Activated CD8-positive, alpha-beta T cell treated with anti-CD3 and anti-CD28 coated beads for 36 hours (primary cell): ENCODE data around the gene FURIN. TPM values are rescaled to one million over a fixed set of nuclear protein-coding genes. Genes with fewer than 3 reads are reported as not detected.

ENCODE experiments used
- ATAC-seq: fragments of 200-7000 bp; cut with Tn5 transposase; one replicate; pipeline ENCODE4 v1.10.0; 2021; ENCODE audit warnings: mild to moderate bottlenecking, moderate library complexity
- CTCF ChIA-PET: fragments of 350-600 bp; sonication (Branson Sonifier 250); formaldehyde crosslinking; loops from one replicate; lab custom pipeline; 2021; ENCODE audit warnings: antibody characterized with exemption; lab: Charles Lee
- POLR2A ChIA-PET: fragments of 350-600 bp; sonication (Branson Sonifier 250); formaldehyde crosslinking; loops from one replicate; lab custom pipeline; 2021; ENCODE audit warnings: antibody characterized with exemption; lab: Charles Lee
- DNase-seq: peaks from one replicate; pipeline ENCODE4 v3.0.0-alpha.2; 2020
- H3K27ac Mint-ChIP-seq: one replicate; pipeline ENCODE4 v1.8.0; 2021; ENCODE audit warnings: mild to moderate bottlenecking, mixed read lengths
- H3K27me3 Mint-ChIP-seq: one replicate; pipeline ENCODE4 v1.8.0; 2021; ENCODE audit warnings: mixed read lengths
- H3K36me3 Mint-ChIP-seq: one replicate; pipeline ENCODE4 v1.8.0; 2021; ENCODE audit warnings: low read depth, mixed read lengths
- H3K4me1 Mint-ChIP-seq: one replicate; pipeline ENCODE4 v1.8.0; 2021; ENCODE audit warnings: low read depth, mixed read lengths
- H3K4me3 Mint-ChIP-seq: one replicate; pipeline ENCODE4 v1.8.0; 2021; ENCODE audit warnings: mild to moderate bottlenecking, moderate library complexity, mixed read lengths
- H3K9me3 Mint-ChIP-seq: one replicate; pipeline ENCODE4 v1.8.0; 2021; ENCODE audit warnings: mixed read lengths
- intact Hi-C: fragments of 100-400 bp; cut with micrococcal nuclease; formaldehyde crosslinking; loops from one replicate; pipeline ENCODE4 v1.10.0; 2022
- total RNA-seq, 2 experiments: library from RNA; stranded (reverse); gene quantifications; one replicate each; pipeline ENCODE4 v1.2.3, GENCODE V29; 2021
- TF ChIP-seq, protein P1 (sequence below): fragments of 200-600 bp; IDR thresholded peaks from one replicate; pipeline ENCODE4 v1.8.0; 2022; ENCODE audit warnings: antibody characterized with exemption, mild to moderate bottlenecking

Gene FURIN
- total RNA-seq, 2 experiments from 2014 or later: 111 to 117 TPM

GRCh38 chr15:90828111-90828510 is 40.3 kb upstream of the FURIN start:
- TF ChIP-seq, protein P1, sequence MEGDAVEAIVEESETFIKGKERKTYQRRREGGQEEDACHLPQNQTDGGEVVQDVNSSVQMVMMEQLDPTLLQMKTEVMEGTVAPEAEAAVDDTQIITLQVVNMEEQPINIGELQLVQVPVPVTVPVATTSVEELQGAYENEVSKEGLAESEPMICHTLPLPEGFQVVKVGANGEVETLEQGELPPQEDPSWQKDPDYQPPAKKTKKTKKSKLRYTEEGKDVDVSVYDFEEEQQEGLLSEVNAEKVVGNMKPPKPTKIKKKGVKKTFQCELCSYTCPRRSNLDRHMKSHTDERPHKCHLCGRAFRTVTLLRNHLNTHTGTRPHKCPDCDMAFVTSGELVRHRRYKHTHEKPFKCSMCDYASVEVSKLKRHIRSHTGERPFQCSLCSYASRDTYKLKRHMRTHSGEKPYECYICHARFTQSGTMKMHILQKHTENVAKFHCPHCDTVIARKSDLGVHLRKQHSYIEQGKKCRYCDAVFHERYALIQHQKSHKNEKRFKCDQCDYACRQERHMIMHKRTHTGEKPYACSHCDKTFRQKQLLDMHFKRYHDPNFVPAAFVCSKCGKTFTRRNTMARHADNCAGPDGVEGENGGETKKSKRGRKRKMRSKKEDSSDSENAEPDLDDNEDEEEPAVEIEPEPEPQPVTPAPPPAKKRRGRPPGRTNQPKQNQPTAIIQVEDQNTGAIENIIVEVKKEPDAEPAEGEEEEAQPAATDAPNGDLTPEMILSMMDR: no peak
- H3K27ac Mint-ChIP-seq: no peak overlapping the region
- H3K9me3 Mint-ChIP-seq: no peaks in the 10 kb centered on the region
- H3K27me3 Mint-ChIP-seq: no peaks in the 10 kb centered on the region
- no peaks in the 10 kb centered on the region for H3K36me3 Mint-ChIP-seq
- no peak overlapping the region for H3K4me3 Mint-ChIP-seq
- H3K4me1 Mint-ChIP-seq: peaks cover 23% of the 10 kb centered on the region
- no peak for DNase-seq
- ATAC-seq: no peak
- intact Hi-C loops: no loop called here
- POLR2A ChIA-PET: interaction anchor here (1.1 to 1.2 kb wide), 2 partner anchors 10 to 31 kb away, joined by 3 to 4 read pairs; no protein-coding TSS in a partner anchor
- CTCF ChIA-PET: interaction anchor here (0.6 to 3.1 kb wide), 3 partner anchors 58 to 224 kb away, joined by 3 to 20 read pairs (median 3); no protein-coding TSS in a partner anchor

DNA sequence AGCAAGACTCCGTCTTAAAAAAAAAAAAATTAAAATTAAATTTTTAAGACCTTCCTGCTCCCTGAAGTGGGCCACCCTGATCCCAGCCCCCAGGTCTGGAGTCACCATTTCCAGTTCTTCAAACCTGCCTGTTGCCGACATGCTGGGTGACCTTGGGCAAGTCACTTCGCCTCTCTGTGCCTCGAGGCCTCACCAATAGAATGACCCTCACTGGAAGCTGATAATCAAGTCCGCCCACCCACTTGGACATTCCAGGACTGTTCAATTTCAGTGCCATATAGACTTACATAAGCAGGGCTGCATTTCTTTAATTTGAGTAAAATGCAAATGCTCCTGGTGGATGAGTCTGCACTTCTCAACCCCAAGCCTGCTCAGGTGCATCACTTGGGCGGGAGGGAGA is 39.3 kb upstream of the FURIN start:
- no peak for DNase-seq
- Mint-ChIP-seq H3K4me1 (peaks cover 27% of the 10 kb centered on the region), H3K36me3 (no peaks in the 10 kb centered on the region), H3K4me3 (no peak overlapping the region), H3K9me3 (no peaks in the 10 kb centered on the region), H3K27me3 (no peaks in the 10 kb centered on the region), H3K27ac (peak overlapping the region; percentile 88)
- TF ChIP-seq, protein P1: no peak
- ATAC-seq: no peak
- intact Hi-C loops: no loop called here
- ChIA-PET POLR2A (interaction anchor here (1.1 to 2.8 kb wide), 7 partner anchors 9 to 56 kb away, joined by 3 to 13 read pairs (median 5); no protein-coding TSS in a partner anchor), CTCF (interaction anchor here (1.0 to 1.4 kb wide), 3 partner anchors 14 to 103 kb away, joined by 3 to 6 read pairs (median 4); partner anchors contain the start of gene HDDC3)

GRCh38 chr15:90829942-90830440 is 38.4 kb upstream of the FURIN start:
- ChIA-PET CTCF (interaction anchor here (0.6 to 1.4 kb wide), 6 partner anchors 8 to 173 kb away, joined by 3 to 6 read pairs (median 4); partner anchors contain the start of gene HDDC3), POLR2A (interaction anchor here (0.9 to 2.8 kb wide), 10 partner anchors 8 to 55 kb away, joined by 3 to 16 read pairs (median 5); no protein-coding TSS in a partner anchor)
- H3K27ac Mint-ChIP-seq: peak overlapping the region; percentile 88
- H3K4me3 Mint-ChIP-seq: peak overlapping the region; percentile 44
- TF ChIP-seq, protein P1: no peak
- peaks cover 29% of the 10 kb centered on the region for H3K4me1 Mint-ChIP-seq
- H3K27me3 Mint-ChIP-seq: no peaks in the 10 kb centered on the region
- intact Hi-C loops: no loop called here
- peak; percentile 86 for DNase-seq
- ATAC-seq: peak; percentile 90
- no peaks in the 10 kb centered on the region for H3K9me3 Mint-ChIP-seq
- no peaks in the 10 kb centered on the region for H3K36me3 Mint-ChIP-seq

- CTCF ChIA-PET: interaction anchor here (1.7 kb wide), 1 partner anchor 99 kb away, joined by 3 read pairs; no protein-coding TSS in a partner anchor
- Mint-ChIP-seq H3K4me3 (no peak overlapping the region), H3K27me3 (no peaks in the 10 kb centered on the region), H3K9me3 (peaks cover 2% of the 10 kb centered on the region), H3K27ac (peak overlapping the region; percentile 46), H3K36me3 (no peaks in the 10 kb centered on the region), H3K4me1 (peaks cover 53% of the 10 kb centered on the region)
- intact Hi-C loops: loop anchor here (5.0 kb wide), 1 partner anchor 38 kb away; no protein-coding TSS in a partner anchor
- TF ChIP-seq, protein P1: no peak
- ATAC-seq (no peak), DNase-seq (no peak)
- POLR2A ChIA-PET: interaction anchor here (1.2 kb wide), 1 partner anchor 39 kb away, joined by 3 read pairs; no protein-coding TSS in a partner anchor
These were observed 33.8 kb upstream of the FURIN start for GRCh38 chr15:90834626-90835025.
